PC-9 (cell line): Measurements from ENCODE around the gene RAB3B.

Experiments used
- CTCF ChIP-seq: fragments of 200-600 bp; sonication (generic); conservative IDR thresholded peaks from 2 replicates; pipeline ENCODE4 v1.6.1; 2017; ENCODE audit warnings: mixed run types, antibody characterized with exemption, mild to moderate bottlenecking, moderate library complexity
- EZH2 ChIP-seq: fragments of 200-600 bp; sonication (generic); IDR thresholded peaks from 2 replicates; pipeline ENCODE4 v1.8.0; 2017; ENCODE audit warnings: antibody characterized with exemption, low read depth

- TF ChIP-seq CTCF (no peak), EZH2 (no peak)
Observed at GRCh38 chr1:51952638-51953037, 37.9 kb downstream of the RAB3B start.
